ENCODE measurements around the gene STING1.
"Not testable (repeated sequence)": the region's sequence is repeated elsewhere in the genome, so short reads cannot be mapped to it uniquely, and the experiment has no call there.

The STING1 gene

DNA sequence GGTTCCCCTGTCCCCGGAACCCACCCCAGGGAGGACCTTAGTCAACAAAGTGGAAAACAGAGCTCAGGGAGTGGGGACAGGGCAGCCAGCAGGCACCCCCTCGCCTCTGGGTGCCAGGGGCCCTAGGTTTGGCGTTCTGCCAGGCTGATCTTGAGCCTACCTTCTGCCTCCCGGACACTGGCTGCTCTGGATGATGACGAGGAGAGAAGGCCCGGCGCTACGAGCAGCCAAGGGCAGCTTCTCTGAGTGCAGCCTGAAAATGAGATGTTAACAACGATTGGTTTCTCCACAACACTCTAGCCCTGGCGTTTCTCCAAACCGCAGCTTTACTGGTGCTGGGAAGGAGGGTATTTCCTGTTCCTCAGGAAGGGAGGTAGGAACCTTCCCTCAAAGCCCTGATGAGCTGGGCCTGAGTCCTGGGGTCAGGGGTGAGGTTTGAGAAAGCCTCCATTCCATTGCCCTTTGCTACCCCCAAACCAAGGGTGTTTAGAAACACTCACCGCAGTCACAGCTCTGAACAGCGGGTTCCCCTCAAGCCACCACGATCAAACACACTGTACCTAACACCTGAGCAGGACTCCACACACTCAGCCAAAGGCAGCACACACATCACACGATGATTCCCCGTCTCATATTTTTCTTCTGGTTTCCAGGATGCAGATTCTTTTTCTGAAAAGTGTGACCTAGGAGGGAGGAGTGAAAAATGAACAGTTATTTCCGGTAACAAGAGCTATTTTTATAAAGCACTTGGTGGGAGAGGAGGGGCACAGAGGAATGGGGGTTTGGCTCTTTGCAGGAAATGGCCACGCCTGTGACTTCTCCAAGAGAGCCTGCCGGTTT, at the start of gene STING1:
TSS of gene STING1 (minus strand) at position 709 of the 840 bp plus-strand sequence. CDS start 1,054 bp downstream, outside the sequence.
- peak; percentile 99 for DNase-seq

DNA sequence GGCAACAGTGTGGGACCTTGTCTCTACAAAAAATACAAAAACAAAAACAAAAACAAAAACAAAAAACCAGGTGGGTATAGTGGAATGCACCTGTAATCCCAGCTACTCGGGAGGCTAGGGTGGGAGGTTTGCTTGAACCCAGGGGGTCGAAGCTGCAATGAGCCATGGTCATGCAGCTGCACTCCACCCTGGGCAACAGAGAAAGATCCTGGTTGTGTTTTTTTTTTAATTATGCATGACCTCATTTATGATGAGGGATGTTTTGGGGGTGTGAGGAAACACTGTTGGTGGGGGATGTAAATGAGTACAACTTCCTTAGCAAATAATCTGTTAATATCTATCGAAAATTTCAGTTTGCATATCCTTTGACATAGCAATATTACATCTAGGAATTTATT, 49.2 kb upstream of the STING1 start:
- DNase-seq = no peak

DNA sequence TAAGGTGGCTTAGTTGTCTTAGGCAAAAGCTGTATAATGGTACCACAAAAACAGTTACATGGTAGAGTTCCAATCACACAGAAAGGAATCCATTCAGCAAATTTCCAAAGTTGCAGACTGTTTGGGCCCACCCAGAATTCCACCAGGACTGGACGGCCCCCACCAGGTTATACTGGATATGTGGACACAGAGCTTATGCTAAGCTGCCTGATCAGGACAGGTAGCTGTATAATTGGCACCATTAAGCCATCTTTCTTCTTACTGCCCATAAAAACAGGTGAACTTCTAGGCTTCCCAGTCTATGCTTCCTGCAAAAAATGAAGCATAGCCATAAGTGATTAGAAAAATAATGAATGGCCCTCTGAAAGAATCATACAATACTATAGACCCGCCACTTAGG, 47.5 kb upstream of the STING1 start:
- not testable (repeated sequence) for DNase-seq

DNA sequence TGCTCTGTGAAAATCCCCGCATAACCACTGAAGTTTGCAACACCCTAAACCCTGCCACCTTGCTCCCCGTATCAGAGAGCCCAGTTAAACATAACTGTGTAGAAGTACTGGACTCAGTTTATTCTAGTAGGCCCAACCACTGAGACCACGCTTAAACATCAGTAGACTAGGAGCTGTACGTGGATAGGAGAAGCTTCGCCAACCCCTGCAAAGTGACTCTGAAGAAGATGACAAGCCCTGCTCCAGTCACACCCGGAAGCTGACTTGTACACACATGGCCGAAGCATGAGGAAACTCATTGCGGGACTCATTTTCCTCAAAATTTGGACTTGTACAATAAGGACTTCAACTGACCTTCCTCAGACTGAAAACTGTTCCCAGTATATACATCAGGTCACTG, 46.1 kb upstream of the STING1 start:
- not testable (repeated sequence) for DNase-seq

DNA sequence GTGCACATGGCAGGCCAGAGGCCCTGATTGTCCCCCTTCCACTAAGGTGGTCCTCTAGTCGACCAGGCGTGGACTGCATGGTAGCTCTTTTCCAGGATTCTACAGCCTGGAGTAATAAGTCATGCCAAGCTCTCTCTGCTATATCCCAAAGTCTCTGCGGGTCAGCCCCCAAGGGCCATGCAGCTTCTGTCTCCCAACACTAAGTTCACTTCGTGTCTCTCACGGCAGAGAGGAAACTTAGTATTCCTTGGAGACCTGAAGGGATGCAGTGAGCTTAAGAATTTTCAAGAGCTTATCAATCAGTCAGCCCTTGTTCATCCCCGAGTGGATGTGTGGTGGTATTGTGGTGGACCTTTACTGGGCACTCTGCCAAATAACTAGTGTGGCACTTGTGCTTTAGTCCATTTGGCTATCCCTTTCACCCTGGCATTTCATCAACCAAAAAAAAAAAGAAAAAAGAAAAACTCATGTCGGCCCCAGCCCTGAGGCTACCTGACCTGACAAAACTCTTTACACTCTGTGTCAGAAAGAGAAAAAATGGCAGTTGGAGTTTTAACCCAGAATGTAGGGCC, 45.4 kb upstream of the STING1 start:
- DNase-seq = not testable (repeated sequence)

DNA sequence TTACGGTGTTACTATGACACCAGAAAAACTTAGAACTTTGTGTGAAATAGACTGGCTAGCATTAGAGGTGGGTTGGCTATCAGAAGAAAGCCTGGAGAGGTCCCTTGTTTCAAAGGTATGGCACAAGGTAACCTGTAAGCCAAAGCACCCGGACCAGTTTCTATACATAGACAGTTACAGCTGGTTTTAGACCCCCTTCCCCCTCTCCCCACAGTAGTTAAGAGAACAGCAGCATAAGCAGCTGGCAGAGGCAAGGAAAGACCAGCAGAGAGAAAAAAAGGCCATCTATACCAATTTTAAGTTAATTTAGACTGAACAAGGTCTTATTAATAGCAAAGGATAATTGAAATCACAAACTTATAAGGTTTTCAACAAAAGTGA, 44.5 kb upstream of the STING1 start:
- not testable (repeated sequence) for DNase-seq

DNA sequence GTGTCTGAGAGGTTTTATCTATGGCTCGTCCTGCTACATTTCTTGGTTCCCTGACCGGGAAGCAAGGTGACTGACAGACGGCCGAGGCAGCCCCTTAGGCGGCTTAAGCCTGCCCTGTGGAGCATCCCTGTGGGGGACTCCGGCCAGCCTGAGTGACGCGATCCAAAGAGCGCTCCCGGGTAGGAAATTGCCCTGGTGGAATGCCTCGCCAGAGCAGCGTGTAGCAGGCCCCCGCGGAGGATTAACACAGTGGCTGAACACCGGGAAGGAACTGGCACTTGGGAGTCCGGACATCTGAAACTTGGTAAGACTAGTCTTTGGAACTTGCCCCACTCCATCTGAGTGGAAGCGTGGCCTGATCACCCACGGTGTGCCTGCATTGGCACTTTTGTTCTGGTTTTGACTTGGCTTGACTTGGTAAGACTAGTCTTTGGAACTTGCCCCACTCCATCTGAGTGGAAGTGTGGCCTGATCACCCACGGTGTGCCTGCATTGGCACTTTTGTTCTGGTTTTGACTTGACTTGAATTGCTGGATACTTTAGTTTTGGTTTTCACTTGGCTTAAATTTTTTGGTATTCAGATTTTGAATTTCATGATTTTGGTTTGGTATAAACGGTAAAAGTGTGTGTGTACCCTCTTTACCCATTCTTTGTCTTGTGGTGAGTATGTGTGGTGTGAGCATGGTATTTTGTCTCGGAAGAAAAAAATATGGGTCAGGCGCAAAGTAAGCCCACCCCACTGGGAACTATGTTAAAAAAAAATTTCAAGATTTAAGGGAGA, 43.9 kb upstream of the STING1 start:
- DNase-seq = not testable (repeated sequence)

DNA sequence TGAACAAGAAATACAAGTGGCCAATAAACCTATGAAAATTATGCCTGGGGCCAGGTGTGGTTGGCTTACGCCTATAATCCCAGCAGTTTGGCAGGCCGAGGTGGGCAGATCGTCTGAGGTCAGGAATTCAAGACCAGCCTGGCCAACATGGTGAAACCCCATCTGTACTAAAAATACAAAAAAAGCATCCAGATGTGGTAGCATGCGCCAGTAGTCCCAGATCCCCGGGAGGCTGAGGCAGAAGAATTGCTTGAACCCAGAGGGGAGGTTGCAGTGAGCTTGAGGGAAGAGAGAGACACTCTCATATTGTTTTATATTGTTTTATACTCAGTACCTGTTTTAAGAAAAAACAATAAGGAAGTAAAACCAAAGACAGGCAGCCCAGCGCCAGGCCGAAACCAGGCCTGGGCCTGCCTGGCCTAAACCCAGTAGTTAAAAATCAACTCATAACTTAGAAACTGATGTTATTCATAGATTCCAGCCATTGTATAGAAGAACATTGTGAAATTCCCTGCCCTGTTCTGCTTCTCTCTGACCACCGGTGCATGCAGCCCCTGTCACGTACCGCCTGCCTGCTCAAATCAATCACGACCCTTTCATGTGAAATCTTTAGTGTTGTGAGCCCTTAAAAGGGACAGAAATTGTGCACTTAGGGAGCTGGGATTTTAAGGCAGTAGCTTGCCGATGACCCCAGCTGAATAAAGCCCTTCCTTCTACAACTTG, 43.2 kb upstream of the STING1 start:
- not testable (repeated sequence) for DNase-seq

DNA sequence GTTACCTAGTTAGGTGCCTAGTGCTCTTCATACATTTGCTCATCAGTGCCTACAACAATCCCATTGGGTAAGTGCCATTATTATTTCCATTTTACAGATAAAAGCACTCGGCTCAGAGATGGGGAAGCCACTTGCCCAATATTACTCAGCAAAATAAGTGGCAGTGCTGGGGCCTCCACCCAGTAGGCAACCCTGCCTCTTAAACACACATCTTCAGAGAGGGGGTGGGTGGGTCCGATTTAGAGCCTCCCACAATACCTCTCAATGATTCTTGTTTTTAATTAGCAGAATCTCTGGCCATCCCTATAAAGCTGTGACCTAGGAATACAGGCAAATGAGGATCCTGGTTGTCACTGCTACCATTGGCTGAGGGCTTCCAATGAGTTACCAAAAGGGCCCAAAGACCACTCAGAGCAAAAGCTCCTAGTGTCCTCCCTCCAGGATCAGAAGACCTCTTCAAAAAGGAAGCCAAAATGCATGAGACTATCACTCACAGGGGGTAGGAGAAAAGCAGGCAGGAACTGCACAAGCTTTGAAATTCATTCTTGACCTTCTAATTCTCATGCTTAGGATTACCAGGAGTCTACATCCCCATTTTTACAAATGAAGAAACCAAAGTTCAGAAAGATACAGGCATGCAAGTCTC, 42.5 kb upstream of the STING1 start:
- DNase-seq = no peak

DNA sequence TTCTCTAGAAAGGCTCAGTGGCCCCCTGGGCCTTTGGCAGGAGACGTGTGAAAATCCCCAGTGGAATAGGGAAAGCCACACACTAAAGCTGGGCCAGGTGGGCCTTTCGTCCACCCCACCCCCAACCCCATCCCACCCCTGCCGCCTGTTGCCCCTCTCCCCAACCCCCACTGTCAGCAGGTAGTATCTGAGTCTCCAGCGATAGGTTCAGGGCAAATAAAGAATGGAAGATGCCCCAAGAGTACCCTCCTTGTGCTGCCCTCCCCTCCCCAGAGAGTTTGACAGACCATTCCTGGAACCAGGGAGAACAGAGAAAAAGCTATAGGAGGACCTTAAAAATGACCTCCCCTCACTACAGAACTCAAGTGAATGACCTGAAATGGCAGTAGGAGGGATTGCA, 41.9 kb upstream of the STING1 start:
- DNase-seq = no peak

DNA sequence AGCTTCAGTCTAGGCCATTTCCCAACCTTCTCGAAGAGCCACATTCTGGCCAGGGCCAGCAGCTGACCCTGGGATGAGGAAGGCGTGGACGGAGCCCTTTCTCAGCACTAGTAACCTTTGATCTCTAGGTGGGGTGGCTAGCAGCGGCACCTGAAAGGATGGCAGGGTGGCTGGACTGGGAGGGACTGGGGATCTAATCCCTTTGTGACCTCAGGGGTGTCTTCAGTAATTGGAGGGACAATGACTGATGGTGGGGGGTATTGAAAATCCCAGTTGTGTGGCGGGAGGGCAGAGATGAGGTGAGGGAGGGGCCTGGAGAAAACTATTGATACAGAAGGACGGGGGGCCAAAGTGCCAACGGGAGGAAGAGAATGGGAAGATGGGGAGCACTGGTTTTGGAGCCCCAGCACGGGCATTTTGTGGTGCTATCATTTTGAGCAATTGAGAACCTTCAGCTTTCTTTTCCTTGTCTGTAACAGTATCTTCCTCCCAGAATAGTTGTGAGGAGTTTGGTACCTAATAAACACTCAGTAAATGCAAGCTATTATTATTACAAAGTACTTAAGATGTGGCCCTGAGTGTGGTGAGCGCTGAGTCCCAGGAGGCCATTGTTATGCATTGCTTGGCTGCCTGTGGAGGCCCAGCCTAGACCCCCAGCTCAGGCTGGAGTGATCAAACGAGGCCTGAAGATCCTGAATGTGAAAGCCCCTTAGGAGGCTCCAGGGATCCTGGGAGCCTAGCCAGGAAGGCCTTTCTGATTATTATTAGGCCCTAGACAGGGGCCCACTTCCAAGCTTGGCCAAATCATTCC, 41.3 kb upstream of the STING1 start:
- no peak for DNase-seq

DNA sequence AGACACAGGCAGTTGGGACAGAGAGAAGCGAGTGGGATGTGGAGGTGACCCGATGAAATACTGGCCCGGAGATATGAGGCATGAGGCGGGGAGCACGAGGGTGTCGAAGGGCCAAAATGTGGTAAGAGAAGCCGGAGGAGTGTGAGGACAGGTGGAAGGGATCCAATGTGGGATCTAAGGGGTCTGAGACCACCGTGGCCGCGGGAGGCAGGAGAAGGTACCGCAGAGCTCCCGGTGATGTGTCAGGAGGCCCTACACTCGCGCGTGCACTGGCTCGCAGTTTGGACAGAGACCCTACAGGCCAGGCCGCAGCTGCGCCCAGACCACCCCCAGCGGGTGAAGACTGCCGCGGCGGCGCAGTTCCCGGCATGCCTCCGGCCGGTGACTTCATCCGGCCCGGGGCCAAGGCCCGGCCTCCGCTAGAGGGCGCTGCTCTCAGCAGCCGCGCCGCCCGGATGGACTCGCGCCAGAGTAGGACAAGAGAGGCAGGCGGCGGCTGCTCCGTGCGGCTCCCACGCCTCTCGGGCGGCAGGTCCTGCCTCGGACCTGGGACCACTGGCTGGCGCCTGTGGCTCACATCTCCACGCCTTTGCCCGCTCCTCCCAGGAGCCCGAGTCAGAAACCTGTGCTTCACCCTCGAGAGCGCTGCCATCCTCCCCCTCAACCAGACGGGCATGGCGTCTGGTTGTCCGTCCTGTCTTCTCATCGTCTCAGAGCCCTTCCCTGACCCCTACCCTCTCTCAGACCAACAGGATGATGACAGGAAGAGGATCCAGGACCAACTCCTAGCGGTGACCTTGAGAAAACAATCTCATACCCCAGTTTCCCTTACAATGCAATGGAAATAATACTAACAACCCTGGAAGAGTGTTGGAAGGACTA, 35.4 kb upstream of the STING1 start:
- DNase-seq = peak; percentile 86

DNA sequence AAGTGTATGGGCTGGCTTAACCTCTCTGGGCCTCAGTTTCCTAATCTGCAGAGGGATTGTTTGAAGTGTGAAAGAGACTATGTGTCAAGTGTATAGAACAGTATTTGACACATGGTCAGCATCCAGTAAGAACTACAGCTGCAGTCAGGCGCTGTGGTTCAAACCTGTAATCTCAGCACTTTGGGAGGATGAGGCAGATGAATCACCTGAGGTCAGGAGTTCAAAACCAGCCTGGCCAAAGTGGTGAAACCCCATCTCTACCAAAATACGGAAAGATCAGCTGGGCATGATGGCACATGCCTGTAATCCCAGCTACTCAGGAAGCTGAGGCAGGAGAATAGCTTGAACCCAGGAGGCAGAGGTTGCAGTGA, 31.9 kb upstream of the STING1 start:
- no peak for DNase-seq

DNA sequence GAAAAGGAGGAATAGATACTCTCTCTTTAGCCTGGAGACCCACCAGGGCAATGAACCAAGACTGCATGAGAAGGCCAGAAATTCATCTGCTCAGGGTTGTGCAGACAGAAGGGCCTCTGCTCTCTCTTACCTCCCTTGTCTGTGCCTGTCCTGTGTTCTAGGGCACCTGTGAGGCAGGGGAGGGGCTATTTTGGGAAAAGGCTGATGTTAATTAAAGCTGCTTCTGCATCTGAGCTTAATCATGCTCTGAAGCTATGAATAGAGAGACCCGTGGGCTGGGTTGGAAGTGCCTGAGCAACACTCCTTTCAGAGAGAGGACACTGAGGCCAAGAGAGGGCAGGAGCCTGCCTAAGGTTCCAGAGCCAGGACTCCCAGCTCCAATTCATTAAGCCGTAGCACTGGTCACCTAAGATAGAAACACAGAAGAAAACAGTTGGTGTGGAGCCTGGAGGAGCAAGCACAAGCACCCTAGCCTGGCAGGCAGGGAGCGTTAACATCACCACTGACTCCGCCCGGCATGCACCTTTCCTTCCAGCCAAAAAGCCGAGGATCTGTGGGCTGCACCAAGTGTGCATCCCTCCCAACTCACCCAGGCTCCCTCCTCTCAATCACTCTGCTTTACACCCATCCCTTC, 31.4 kb upstream of the STING1 start:
- DNase-seq = no peak

DNA sequence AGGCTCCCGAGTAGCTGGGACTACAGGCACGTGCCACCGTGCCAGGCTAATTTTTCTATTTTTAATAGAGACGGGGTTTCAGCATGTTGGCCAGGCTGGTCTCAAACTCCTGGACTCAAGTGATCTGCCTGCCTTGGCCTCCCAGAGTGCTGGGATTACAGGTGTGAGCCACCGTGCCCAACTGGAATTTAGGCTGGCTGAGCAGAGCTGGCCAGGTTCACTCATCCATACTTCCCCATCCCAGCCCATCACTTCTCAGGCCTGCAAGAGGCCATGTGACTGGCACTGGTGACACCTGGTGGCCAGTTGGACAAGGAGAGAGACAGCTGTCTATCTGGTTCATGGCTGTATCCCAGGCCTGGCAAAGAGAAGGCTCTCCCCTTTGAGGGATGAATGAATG, 30.9 kb upstream of the STING1 start:
- DNase-seq = peak; percentile 76

DNA sequence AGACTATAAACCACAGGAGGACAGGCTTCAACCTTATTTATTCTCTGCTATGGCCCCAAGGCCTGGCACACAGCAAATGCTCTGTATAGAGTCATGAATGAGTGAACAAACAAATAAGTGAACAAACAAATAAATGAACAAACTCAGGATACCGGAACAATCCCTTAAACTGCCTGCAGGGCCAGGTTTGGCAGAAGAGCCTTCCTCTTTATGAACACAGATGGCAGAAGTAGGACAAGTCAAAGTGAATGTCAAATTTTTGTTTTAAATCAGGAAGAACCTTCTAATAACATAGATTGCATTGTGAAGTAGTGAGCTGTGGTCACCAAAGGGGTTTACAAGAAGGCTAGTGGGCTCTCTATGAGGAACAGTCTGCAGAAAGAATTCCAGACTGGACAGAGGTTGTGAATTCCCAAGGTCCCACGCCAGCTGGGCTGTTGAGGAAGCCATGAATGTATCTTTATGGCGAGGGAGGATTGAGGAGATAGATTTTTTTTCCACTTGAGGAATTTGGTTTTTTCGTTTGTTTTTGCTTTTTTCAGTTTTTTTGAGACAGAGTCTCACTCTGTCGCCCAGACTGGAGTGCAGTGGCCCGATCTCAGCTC, 30.3 kb upstream of the STING1 start:
- DNase-seq = no peak

DNA sequence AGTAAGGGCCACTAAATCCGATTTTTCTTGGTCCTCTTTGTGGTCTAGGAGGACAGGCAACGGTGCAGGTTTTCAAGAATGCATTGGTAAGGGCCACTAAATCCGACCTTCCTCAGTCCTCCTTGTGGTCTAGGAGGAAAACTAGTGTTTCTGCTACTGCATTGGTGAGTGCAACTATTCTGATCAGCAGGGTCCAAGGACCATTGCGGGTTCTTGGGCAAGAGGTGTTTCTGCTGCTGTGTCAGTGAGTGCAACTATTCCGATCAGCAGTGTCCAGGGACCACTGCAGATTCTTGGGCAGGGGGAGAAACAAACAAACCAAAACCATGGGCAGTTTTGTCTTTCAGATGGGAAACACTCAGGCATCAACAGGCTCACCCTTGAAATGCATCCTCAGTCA, 22.2 kb upstream of the STING1 start:
- not testable (repeated sequence) for DNase-seq

DNA sequence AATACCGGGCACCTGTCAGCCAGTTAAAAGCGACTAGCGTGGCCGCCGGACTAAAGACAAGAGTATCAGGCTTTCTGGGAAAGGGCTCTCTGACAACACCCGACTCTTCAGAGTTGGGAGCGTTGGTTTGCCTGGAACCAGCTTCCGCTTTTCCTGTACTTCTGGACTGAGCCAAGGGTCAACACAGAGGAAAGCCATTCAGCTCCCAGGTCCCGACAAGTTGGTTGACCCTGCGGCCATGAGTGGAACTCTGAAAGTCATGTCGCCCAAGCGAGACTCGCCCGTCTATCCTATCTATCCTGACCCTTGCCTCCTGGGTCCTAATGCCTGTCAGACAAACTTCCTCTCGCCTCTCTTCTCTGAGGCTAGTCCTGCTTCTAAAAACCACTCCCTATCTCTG, 21.3 kb upstream of the STING1 start:
- DNase-seq = not testable (repeated sequence)

DNA sequence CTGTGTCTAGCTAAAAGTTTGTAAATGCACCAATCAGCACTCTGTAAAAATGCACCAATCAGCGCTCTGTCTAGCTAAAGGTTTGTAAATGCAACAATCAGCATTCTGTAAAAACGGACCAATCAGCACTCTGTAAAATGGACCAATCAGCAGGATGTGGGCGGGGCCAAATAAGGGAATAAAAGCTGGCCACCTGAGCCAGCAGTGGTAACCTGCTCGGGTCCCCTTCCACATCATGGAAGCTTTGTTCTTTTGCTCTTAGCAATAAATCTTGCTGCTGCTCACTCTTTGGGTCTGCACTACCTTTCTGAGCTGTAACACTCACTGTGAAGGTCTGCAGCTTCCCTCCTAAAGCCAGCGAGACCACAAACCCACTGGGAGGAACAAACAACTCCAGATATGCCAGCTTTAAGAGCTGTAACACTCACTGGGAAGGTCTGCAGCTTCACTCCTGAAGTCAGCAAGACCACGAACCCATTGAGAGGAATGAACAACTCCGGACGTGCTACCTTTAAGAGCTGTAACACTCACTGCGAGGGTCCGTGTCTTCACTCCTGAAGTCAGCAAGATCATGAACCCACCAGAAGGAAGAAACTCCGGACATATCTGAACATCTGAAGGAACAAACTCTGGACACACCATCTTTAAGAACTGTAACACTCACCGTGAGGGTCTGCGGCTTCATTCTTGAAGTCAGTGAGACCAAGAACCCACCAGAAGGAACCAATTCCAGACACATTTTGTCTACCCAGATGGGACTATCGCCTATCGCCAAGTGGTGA, 20.7 kb upstream of the STING1 start:
- DNase-seq = not testable (repeated sequence)

All from EL (cell line).